HG02610 (cell line): ENCODE measurements around the gene SLC22A31.
A peak's percentile ranks its signal among the peaks of the same experiment; 100 is the strongest.

Experiments
- ATAC-seq: cut with Tn5 transposase; IDR thresholded peaks from one replicate; pipeline ENCODE4 v1.9.1; 2021; ENCODE audit warnings: mild to moderate bottlenecking, moderate library complexity; ENCODE audit not compliant: unreplicated experiment

SLC22A31 gene

DNA sequence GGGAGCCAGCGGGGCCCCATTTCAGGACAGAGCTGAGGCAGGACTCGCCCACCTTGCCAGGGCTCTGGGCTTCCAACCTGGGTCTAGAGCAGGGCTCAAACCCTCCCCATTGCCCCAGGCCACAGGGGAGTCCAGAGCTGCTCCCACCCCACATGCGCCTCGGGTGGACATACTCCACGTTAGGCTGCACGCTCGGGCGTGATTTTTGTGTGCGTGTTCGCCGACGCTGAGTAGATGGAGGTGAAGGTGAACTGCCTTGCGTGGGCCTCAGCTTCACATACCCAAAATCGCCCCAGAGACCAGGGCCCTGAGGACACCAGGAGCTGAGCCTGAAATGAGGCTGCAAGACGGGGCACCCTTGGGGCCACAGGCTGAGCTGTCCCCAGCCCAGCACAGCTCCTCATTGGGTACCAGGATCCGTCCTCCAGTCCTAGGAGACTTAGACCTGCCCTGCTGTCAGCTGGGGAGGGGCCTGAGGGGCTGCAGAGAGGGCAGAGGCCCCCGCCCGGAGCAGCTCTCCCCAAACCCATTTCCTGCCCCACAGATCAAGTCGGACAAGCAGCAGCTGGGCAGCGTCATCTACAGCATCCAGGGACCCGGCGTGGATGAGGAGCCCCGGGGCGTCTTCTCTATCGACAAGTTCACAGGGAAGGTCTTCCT is 20.6 kb downstream of the SLC22A31 start:
- ATAC-seq, result no peak

- ATAC-seq, result no peak
Measured at GRCh38 chr16:89179148-89179484, 21.2 kb downstream of the SLC22A31 start.

DNA sequence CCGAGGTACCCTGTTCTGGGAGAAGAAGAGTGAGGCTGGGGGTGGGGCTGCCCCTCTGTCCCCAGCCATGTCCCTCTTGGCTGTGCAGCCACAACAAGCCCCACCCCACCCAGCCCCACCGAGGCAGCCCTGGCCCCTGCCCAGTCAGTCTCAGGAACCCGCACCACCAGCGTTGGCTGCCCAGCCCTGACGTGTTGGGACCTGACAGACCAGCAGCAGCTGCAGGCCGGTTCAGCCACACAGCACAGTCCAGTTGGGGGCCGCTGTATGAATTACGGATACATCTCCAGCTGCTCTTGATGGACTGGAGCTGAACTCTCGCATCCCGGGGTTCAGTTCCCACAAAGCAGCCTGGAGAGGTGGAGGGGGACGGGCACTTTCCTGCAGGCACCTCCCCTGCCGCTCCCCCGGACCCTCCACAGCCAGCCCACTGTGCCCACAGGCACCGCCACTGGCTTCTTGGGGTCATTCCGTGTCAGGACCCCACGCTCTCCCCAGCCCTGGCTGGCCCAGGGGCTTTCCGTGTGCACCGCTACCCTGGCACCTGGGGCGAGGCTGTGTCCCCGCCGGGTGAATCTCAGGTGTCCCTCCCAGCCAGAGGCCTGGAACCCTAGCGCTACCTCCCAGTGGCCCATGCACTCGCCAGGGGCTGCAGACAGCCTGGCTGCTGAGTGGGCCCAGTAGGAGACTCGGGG is 21.7 kb downstream of the SLC22A31 start:
- no peak for ATAC-seq

DNA sequence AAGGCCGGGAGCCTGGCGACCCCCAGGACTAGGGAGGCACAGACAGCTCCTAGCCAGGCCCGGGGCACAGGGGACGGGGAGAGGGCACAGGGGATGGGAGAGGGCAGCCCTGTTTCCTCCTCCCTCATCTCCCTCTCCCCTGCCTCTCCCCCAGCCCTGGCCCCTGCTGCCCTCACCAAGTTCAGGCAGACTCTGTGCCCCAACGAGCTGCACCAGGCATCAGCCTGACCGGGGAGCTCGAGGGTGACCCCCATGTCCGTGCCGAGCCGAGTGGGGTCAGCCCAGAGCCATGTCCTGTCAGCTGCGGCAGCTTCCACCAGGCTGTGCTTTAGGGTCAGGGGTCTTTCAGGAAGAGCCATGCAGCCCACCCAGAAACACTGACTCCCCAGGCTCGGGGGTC is 22.8 kb downstream of the SLC22A31 start:
- no peak for ATAC-seq

DNA sequence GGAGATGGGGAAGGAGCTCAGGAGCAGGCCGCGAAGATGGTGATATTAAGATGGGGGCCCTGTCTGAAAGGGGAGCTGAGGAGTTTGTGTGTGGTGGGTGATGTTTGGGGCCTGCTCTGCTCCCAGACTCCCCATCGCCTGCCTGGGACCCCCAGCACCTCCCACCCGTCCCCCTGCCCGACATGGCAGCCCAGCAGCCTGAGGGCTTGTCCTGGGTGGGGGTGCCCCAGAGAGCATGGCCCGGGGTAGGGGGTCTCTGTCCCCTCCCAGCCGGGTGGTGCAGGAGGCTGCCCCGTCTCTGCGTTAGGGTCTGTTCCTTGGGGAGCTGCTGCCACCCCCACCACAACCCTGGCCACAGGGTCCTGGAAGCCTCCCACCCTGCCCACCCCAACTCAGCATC is 23.6 kb downstream of the SLC22A31 start:
- no peak for ATAC-seq

- no peak for ATAC-seq
Measured at GRCh38 chr16:89176147-89176690, 24.1 kb downstream of the SLC22A31 start.

GRCh38 chr16:89175280-89176146 is 24.8 kb downstream of the SLC22A31 start:
- no peak for ATAC-seq

- ATAC-seq, result no peak
Measured at GRCh38 chr16:89174877-89175276, 25.5 kb downstream of the SLC22A31 start.

GRCh38 chr16:89174055-89174827 is 26.1 kb downstream of the SLC22A31 start:
- ATAC-seq, result no peak

DNA sequence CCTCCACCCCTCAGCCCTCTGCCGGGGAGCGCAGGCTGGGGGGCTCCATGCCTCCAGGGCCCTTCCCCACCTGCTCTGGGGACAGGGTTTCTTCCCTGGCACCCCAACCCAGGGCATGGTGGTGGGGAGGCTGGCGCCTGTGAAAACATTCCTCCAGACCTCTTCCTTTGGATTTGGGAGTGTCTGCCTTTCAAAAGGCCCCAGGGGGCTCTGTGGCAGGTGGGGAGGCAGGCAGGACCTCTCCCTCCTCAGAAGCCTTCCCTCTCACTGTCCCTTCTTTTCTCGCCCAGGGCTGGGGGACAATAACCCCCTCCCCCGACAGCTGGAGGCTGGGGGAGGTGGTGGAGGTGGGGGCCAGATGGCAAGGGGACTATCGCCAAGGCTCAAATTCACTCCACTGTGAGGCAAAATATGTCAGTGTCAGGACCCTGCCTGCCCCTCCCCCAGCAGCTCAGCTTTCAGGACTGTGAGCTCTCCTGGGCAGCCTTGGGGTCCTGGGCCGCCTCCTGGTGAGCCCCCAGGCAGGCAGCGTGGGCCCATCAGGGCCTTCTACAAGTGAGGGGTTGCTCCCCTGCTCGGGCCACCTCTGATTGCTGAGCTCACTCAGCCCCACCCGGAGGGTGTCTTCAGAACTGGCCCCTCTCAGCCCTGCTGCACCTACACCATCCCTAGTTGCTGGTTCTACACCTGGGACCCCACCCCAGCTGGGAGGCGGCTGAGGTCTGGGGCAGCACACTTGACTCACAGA is 27.0 kb downstream of the SLC22A31 start:
- ATAC-seq, result no peak

GRCh38 chr16:89172528-89173173 is 27.7 kb downstream of the SLC22A31 start:
- no peak for ATAC-seq

- ATAC-seq, result no peak
Measured at GRCh38 chr16:89172171-89172527, 28.2 kb downstream of the SLC22A31 start.

DNA sequence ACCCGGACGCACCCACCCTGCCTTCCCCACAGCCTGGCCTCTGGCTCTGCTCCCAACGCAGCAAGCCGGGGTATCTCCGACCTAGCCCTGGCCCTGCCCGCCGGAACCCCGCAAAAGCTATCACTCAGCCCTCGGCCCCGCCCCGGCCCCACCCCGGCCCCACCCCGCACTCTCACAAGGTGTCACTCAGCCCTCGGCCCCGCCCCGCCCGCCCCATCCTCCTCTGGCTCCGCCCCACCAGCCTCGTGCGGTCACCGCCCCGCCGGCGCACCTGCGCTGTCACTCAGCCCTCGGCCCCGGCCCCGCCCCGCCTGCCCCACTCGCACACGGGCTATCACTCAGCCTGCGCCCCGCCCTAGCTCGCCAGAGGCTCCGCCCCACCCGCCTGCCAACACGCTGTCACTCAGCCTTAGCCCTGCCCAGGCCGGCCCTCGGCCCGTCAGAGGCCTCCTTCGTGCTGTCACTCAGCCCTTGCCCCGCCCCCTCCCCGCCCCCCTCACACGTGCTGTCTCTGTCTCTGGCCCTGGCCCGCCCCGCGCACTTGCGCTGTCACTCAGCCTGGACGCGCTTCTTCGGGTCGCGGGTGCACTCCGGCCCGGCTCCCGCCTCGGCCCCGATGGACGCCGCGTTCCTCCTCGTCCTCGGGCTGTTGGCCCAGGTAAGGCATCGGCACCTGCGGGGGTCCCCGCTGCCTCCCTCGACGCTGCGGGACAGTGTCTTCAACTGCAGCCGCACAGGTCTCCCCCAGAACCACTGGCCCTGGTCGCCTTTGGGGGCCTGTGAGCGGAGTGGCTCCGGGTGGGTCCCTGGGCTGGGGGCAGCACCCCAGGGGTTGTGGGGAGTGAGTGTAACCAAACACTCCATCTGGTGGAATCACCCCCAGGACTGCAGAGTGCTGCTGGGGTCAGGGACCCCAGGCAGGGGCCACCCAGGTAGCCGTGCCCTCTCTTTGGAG is 28.8 kb downstream of the SLC22A31 start, which contains the start of gene CDH15:
CDH15 (plus strand) TSS at position 533 of the 955 bp plus-strand sequence; CDS start at position 617, 84 bp downstream.
- ATAC-seq, result peak; percentile 88

DNA sequence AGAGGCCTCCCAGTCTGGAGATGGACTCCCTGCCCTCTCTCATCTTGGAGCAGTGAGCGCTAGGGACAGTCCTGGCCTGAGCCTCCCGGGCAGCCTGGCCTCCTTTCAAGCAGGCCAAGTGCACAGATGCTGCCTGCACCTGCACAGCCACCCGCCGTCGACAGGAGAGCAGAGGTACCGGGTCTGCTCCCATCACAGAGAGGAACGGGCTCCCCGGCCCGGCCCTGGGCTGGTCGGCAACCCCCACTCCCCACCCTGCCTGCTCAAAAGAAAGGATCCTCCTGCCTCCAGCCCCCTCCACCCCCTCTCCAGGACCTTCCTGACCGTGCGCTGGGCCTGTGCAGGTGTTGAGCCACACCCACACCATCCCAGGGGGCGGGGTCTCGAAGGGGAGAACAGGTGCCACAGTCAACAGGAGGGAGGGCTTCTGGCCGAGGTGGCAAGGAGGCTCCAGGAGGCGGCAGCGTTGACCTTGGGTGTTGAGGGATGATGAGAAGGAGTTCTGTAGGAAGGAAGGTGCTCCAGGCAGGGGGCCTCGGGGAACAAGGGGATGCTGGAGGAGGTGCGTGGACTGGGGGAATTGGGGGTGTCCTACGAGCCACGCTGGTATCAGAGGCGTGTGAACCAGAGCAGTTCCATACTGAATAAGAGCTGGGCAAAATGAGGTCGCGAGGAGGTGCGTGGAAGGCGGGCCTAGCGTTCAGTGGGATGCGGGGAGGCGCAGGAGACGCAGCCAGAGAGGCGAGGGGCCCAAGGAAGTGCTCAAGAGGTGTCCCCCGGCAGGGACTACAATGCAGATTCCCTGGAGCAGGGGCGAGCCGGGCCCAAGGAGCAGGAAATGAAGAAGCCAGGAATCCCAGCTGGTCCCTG is 29.8 kb downstream of the SLC22A31 start:
- no peak for ATAC-seq

- no peak for ATAC-seq
Measured at GRCh38 chr16:89169778-89170177, 30.6 kb downstream of the SLC22A31 start.

GRCh38 chr16:89168381-89169189 is 31.8 kb downstream of the SLC22A31 start:
- no peak for ATAC-seq
